ENCODE results near the gene SPATA45. TPM values are rescaled to one million over a fixed set of nuclear protein-coding genes. Genes with fewer than 3 reads are reported as not detected.

The SPATA45 gene
- total and polyA plus RNA-seq, 2 of the 13 experiments (the other 11 are each of a cell fraction or from before 2014, with no cell fraction given) = 0.17 to 0.64 TPM

DNA sequence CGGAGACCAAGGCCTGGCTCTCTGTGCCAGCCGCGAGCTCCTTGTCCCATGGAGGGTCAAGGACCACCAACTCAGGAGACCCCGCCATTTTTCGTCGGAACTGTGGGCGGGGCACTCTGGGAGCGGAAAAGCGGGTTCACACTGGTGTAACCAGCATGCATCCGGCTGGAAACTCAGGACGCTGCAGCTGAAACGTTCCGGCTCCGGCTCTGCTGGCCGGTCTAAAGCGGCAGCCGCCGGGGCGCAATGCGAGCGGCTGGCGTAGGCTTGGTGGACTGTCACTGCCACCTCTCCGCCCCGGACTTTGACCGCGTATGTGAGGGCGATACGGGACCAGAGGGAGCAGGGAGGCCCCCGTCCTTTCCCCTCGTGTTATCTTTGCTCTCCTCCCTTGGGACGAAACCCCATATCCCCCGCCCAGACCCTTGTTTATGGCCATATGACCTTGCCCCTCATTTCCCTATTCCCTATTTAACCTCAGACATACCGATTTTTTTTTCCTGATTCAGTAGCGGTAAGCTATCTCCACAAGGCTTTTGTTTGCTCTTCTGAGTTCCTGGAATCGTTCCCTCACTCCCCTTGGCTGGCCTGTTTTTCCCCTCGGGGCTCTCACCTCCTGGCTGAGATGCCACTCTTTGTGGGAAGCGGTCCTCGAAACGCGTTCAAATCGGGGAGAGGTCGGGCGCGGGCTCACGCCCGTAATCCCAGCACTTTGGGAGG, 55.6 kb downstream of the SPATA45 start, which contains the start of the genes NSL1 and TATDN3 (continued):
- no peak for TF ChIP-seq MTA3 (CRISPR knock-in tag; IDR thresholded peaks at IDR 0.05)
- TF ChIP-seq, protein P1, sequence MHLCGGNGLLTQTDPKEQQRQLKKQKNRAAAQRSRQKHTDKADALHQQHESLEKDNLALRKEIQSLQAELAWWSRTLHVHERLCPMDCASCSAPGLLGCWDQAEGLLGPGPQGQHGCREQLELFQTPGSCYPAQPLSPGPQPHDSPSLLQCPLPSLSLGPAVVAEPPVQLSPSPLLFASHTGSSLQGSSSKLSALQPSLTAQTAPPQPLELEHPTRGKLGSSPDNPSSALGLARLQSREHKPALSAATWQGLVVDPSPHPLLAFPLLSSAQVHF (CRISPR knock-in tag; IDR thresholded peaks at IDR 0.05) = peak; percentile 64; the same call in 1 of the 2 replicates
- TF ChIP-seq REXO4 (CRISPR knock-in tag; IDR thresholded peaks at IDR 0.05; ENCODE audit: borderline replicate concordance) = no peak
- TF ChIP-seq HNRNPLL (IDR thresholded peaks at IDR 0.05; ENCODE audit: low read depth, low read length, poor library complexity, severe bottlenecking) = peak; percentile 94
- no peak for TF ChIP-seq IKZF1 (IDR thresholded peaks at IDR 0.05)
- peak; percentile 96 for TF ChIP-seq DMAP1 (CRISPR knock-in tag; IDR thresholded peaks at IDR 0.05)
- TF ChIP-seq, protein P2, sequence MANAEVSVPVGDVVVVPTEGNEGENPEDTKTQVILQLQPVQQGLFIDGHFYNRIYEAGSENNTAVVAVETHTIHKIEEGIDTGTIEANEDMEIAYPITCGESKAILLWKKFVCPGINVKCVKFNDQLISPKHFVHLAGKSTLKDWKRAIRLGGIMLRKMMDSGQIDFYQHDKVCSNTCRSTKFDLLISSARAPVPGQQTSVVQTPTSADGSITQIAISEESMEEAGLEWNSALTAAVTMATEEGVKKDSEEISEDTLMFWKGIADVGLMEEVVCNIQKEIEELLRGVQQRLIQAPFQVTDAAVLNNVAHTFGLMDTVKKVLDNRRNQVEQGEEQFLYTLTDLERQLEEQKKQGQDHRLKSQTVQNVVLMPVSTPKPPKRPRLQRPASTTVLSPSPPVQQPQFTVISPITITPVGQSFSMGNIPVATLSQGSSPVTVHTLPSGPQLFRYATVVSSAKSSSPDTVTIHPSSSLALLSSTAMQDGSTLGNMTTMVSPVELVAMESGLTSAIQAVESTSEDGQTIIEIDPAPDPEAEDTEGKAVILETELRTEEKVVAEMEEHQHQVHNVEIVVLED (CRISPR knock-in tag; IDR thresholded peaks at IDR 0.05; ENCODE audit: borderline replicate concordance) = peak; percentile 83; the same call in 1 of the 2 replicates
- no peak; the same call in none of the 2 replicates for TF ChIP-seq ZSCAN30 (CRISPR knock-in tag; IDR thresholded peaks at IDR 0.05)
- peak; percentile 72 for TF ChIP-seq RAD21 (CRISPR knock-in tag; IDR thresholded peaks at IDR 0.05)
- TF ChIP-seq, protein P3, sequence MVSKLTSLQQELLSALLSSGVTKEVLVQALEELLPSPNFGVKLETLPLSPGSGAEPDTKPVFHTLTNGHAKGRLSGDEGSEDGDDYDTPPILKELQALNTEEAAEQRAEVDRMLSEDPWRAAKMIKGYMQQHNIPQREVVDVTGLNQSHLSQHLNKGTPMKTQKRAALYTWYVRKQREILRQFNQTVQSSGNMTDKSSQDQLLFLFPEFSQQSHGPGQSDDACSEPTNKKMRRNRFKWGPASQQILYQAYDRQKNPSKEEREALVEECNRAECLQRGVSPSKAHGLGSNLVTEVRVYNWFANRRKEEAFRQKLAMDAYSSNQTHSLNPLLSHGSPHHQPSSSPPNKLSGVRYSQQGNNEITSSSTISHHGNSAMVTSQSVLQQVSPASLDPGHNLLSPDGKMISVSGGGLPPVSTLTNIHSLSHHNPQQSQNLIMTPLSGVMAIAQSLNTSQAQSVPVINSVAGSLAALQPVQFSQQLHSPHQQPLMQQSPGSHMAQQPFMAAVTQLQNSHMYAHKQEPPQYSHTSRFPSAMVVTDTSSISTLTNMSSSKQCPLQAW (CRISPR knock-in tag; IDR thresholded peaks at IDR 0.05) = peak; percentile 66
- peak; percentile 70 for TF ChIP-seq ZNF224 (CRISPR knock-in tag; IDR thresholded peaks at IDR 0.05)
- TF ChIP-seq CHD2 (IDR thresholded peaks at IDR 0.05; ENCODE audit: low read depth, low read length) = no peak
- no peak for TF ChIP-seq ZNF10 (CRISPR knock-in tag; IDR thresholded peaks at IDR 0.05; ENCODE audit: borderline replicate concordance, low read depth)
- peak; percentile 98 for TF ChIP-seq HDAC1 (CRISPR knock-in tag; IDR thresholded peaks at IDR 0.05)
- TF ChIP-seq, protein P4, sequence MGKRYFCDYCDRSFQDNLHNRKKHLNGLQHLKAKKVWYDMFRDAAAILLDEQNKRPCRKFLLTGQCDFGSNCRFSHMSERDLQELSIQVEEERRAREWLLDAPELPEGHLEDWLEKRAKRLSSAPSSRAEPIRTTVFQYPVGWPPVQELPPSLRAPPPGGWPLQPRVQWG (CRISPR knock-in tag; IDR thresholded peaks at IDR 0.05; ENCODE audit: borderline replicate concordance, low read depth) = no peak
- peak; percentile 94 for TF ChIP-seq TARDBP (CRISPR knock-in tag; IDR thresholded peaks at IDR 0.05)
- no peak for TF ChIP-seq TBP (CRISPR knock-in tag; IDR thresholded peaks at IDR 0.05)
- TF ChIP-seq RAD51 (IDR thresholded peaks at IDR 0.05; ENCODE audit: borderline replicate concordance) = no peak
- 0 out of 2 replicates have a peak, but pooled peaks have one; percentile 46 for TF ChIP-seq DNMT1 (CRISPR knock-in tag; IDR thresholded peaks at IDR 0.05)
- TF ChIP-seq, protein P5, sequence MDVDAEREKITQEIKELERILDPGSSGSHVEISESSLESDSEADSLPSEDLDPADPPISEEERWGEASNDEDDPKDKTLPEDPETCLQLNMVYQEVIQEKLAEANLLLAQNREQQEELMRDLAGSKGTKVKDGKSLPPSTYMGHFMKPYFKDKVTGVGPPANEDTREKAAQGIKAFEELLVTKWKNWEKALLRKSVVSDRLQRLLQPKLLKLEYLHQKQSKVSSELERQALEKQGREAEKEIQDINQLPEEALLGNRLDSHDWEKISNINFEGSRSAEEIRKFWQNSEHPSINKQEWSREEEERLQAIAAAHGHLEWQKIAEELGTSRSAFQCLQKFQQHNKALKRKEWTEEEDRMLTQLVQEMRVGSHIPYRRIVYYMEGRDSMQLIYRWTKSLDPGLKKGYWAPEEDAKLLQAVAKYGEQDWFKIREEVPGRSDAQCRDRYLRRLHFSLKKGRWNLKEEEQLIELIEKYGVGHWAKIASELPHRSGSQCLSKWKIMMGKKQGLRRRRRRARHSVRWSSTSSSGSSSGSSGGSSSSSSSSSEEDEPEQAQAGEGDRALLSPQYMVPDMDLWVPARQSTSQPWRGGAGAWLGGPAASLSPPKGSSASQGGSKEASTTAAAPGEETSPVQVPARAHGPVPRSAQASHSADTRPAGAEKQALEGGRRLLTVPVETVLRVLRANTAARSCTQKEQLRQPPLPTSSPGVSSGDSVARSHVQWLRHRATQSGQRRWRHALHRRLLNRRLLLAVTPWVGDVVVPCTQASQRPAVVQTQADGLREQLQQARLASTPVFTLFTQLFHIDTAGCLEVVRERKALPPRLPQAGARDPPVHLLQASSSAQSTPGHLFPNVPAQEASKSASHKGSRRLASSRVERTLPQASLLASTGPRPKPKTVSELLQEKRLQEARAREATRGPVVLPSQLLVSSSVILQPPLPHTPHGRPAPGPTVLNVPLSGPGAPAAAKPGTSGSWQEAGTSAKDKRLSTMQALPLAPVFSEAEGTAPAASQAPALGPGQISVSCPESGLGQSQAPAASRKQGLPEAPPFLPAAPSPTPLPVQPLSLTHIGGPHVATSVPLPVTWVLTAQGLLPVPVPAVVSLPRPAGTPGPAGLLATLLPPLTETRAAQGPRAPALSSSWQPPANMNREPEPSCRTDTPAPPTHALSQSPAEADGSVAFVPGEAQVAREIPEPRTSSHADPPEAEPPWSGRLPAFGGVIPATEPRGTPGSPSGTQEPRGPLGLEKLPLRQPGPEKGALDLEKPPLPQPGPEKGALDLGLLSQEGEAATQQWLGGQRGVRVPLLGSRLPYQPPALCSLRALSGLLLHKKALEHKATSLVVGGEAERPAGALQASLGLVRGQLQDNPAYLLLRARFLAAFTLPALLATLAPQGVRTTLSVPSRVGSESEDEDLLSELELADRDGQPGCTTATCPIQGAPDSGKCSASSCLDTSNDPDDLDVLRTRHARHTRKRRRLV (CRISPR knock-in tag; IDR thresholded peaks at IDR 0.05) = peak; percentile 23

All from HepG2 (cell line).